HT1080 (cell line): ENCODE results near the gene GLTP. TPM values are rescaled to one million over a fixed set of nuclear protein-coding genes. Genes with fewer than 3 reads are reported as not detected.
"Not testable (repeated sequence)": the region's sequence is repeated elsewhere in the genome, so short reads cannot be mapped to it uniquely, and the experiment has no call there.

Experiments used
- DNase-seq: peaks from one replicate; pipeline ENCODE4 v3.0.0-alpha.2; 2015; ENCODE audit warnings: low read depth
- total RNA-seq: library from RNA; depleted of rRNA; stranded (reverse); fragments of >200 nt; shearing (Covaris generic); gene quantifications from 2 replicates; pipeline ENCODE4 v1.2.3, GENCODE V29; 2014

Gene GLTP
- total RNA-seq, 1 experiment from 2014 or later, result 76.5 TPM

GRCh38 chr12:109878749-109879148 lies 1.6 kb downstream of the GLTP start:
- no peak for DNase-seq

GRCh38 chr12:109878247-109878625 lies 2.1 kb downstream of the GLTP start:
- no peak for DNase-seq

GRCh38 chr12:109877504-109878246 lies 2.7 kb downstream of the GLTP start:
- no peak for DNase-seq

- DNase-seq, result no peak
Observed at GRCh38 chr12:109876406-109876805, 3.9 kb downstream of the GLTP start.

GRCh38 chr12:109875572-109876131 lies 4.7 kb downstream of the GLTP start:
- no peak for DNase-seq

- DNase-seq, result no peak
Observed at GRCh38 chr12:109873653-109874052, 6.7 kb downstream of the GLTP start.

- no peak for DNase-seq
Observed at GRCh38 chr12:109871668-109872314, 8.6 kb downstream of the GLTP start.

- DNase-seq, result peak; percentile 64
Observed at GRCh38 chr12:109870648-109871047, 9.7 kb downstream of the GLTP start.

GRCh38 chr12:109868182-109869051 lies 11.9 kb downstream of the GLTP start:
- no peak for DNase-seq

GRCh38 chr12:109864916-109865315 lies 15.4 kb downstream of the GLTP start:
- DNase-seq, result no peak

GRCh38 chr12:109863847-109864712 lies 16.3 kb downstream of the GLTP start:
- DNase-seq, result no peak

- not testable (repeated sequence) for DNase-seq
Observed at GRCh38 chr12:109862491-109862890, 17.9 kb downstream of the GLTP start.

GRCh38 chr12:109861689-109862314 lies 18.5 kb downstream of the GLTP start:
- DNase-seq, result no peak

- DNase-seq, result no peak
Observed at GRCh38 chr12:109860977-109861376, 19.4 kb downstream of the GLTP start.

GRCh38 chr12:109858764-109859163 lies 21.6 kb downstream of the GLTP start:
- no peak for DNase-seq

- no peak for DNase-seq
Observed at GRCh38 chr12:109857715-109858114, 22.6 kb downstream of the GLTP start.

GRCh38 chr12:109855377-109855776 lies 25.0 kb downstream of the GLTP start:
- no peak for DNase-seq

GRCh38 chr12:109850518-109850917 lies 29.8 kb downstream of the GLTP start:
- not testable (repeated sequence) for DNase-seq

- DNase-seq, result no peak
Observed at GRCh38 chr12:109847142-109847735, 33.1 kb downstream of the GLTP start.

- DNase-seq, result no peak
Observed at GRCh38 chr12:109845824-109846205, 34.5 kb downstream of the GLTP start.
